Dedifferentiated amniotic fluid mesenchymal stem cell (primary cell): Measurements from ENCODE around the gene MSL3B.

Experiments used
- DNase-seq: peaks from one replicate; pipeline ENCODE4 v3.0.0-alpha.2; 2016; ENCODE audit errors: extremely low spot score

Gene MSL3B

GRCh38 chr2:233833345-233833744, 34.8 kb downstream of the MSL3B start:
- DNase-seq: no peak

GRCh38 chr2:233832869-233833311, 35.3 kb downstream of the MSL3B start:
- peak; percentile 71 for DNase-seq

- DNase-seq: no peak
Measured at GRCh38 chr2:233832414-233832813, 35.8 kb downstream of the MSL3B start.

GRCh38 chr2:233831861-233832260, 36.3 kb downstream of the MSL3B start:
- no peak for DNase-seq

GRCh38 chr2:233831011-233831721, 37.0 kb downstream of the MSL3B start:
- no peak for DNase-seq

- no peak for DNase-seq
Measured at GRCh38 chr2:233830111-233830802, 37.9 kb downstream of the MSL3B start.

GRCh38 chr2:233829193-233830110, 38.7 kb downstream of the MSL3B start:
- no peak for DNase-seq

- DNase-seq: no peak
Measured at GRCh38 chr2:233828546-233829192, 39.5 kb downstream of the MSL3B start.

- DNase-seq: no peak
Measured at GRCh38 chr2:233824373-233824772, 43.8 kb downstream of the MSL3B start.

- DNase-seq: no peak
Measured at GRCh38 chr2:233823731-233824121, 44.5 kb downstream of the MSL3B start.

- DNase-seq: no peak
Measured at GRCh38 chr2:233822781-233823730, 45.1 kb downstream of the MSL3B start.

GRCh38 chr2:233822101-233822771, 46.0 kb downstream of the MSL3B start:
- DNase-seq: no peak

GRCh38 chr2:233821709-233822100, 46.5 kb downstream of the MSL3B start:
- DNase-seq: no peak

- no peak for DNase-seq
Measured at GRCh38 chr2:233821196-233821595, 47.0 kb downstream of the MSL3B start.

GRCh38 chr2:233820774-233821105, 47.4 kb downstream of the MSL3B start:
- no peak for DNase-seq

- no peak for DNase-seq
Measured at GRCh38 chr2:233819884-233820773, 48.1 kb downstream of the MSL3B start.

- no peak for DNase-seq
Measured at GRCh38 chr2:233818639-233819621, 49.3 kb downstream of the MSL3B start.
